ENCODE results near the gene RBM20.

Gene RBM20

DNA sequence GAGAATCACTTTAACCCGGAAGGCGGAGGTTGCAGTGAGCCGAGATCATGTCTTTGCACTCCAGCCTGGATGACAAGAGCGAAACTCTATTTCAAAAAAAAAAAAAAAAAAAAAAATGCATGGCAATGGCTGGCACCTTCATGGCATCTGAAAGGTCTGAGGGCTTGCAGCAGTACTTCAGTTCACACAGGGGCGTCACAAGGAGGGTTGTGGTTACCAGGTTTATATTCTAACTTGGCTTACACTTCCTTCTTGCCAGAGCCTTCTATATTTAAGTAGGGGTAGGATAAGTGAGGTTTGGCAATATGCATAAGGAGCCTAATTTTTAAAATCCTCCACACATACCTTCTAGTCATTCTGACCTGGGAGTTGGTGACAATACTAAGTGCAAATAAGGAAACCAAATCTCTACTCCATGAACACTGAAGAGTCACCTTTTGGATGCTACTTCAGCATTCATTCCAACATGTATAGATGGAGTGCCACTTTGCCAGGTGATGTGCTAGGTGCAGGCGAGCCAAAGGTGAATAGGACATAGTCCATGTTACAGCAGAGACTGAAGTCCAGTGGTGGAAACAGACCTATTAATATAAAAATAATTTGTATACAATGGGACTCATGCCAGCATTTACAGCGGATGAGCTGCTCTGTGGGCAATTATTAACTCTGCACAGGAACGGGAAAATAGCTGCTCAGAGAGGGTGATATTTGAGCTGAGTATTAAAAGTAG, 169.8 kb downstream of the RBM20 start:
- DNase-seq (ENCODE audit: low read depth): no peak

DNA sequence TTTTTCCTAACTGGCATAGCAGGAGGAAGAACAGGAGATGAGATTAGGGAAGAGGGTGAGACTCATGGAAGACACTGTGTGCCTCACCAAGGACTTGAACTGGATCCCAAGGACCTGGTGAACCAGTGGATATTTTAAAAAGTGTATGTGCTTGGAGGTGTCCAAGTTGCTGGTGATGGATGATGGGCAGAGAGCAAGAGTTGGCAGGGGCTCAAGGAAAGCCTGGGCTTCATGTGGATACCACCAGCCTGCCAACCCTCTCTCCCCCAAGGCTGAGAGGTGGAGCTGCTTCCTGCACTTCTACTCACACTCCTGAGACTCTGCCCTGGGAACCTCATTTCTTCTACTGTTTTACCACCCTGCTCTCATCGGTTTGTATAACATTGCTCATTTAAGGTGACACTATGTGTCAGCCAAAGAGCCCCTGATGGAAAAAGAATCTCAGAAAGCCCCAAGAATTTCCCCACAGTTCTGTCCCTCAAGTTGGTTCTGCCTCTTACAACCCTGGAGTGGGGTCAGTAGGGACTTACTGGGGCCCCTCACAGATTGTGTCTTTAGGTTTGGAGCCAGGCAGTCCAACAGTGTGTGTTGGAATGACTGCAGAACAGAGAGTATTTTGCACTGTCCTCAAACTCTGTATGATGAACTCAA, 171.3 kb downstream of the RBM20 start:
- no peak for DNase-seq (ENCODE audit: low read depth)

DNA sequence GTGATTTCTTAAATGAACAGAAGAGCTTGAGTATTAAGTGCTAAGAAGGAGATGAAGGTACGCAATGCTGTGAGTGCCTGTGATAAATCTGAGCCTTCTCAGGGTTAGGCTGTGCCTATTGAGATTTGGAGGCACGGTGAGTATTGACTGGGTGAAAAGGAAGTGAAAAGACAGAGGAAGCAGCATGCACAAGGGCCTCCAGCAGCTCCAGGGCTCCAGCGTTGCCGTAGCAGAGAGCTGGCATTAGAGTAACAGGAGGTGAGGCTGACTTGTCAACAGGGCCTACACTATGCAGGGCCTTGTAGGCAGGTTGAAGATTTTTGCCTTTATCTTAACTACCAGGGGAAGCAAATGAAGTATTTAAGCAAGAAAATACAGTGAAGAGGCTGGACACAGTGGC, 173.5 kb downstream of the RBM20 start:
- DNase-seq (ENCODE audit: low read depth): no peak

DNA sequence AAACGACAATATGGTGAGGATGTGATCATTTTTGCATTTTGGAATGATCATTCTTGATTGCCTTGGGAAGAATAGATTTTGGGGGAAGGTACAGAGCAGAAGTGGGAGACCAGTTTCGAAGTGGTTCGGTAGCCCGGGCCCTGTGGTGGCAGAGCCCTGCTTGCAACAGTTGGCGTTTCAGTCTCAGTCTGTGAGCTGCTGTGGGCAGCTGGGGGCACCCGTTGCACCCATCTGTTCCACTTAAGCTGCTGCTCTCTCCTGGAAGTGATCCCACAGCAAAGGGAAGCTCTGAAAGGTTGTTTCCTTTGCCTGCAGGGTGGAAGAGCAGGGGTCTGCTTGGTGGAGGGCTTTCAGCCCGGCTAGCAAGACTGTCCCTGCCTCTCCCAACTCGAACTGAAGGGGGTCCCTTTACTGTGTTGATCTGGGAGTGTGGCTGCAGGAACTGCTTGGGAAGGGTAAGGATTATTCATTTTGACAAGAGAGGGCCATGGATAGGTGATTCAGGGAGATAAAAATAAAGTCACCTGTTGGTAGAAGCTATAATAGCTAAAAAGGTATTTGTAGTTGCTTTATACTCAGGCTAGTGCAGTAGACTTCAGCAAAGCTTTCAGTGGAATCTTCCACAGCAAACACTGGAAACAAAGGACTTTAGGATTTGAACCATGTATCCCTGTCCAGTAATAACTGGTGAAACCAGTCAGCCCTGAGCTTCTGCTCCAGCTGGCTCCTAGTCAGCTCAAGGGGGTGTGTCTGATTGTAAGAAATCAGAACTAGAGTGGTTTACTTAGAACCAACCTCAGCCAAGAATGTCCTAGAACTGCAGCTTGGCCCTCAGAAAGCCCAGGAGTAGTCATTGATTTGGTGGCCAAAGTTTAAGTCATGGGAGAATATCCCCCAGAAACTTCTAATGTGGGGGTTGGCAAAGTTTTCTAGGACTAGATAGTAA, 174.4 kb downstream of the RBM20 start:
- no peak for DNase-seq (ENCODE audit: low read depth)

DNA sequence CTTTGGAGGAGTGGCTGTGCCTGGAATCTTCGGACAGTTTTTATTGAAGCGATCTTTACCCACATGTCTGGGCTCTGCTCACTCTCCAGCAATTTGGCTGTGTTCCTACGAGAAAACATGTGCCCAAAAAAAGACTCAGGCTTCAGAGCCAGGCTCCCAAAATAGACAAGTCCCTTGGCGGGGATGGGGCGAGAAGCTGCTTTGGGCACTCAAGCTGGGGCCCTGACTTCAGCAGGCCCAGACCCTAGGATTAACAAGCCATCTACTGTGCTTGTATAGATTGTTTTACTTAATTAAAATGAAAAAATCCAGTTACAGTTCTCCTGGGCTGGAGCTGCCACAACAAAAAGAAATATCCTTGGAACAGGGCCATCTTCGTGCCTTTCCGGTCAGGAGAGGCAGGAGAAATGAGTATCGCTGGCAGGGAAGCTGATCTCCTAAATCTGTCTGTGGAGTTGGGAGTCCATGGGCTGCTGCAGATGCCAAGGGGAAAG, 176.2 kb downstream of the RBM20 start:
- no peak for DNase-seq (ENCODE audit: low read depth)

DNA sequence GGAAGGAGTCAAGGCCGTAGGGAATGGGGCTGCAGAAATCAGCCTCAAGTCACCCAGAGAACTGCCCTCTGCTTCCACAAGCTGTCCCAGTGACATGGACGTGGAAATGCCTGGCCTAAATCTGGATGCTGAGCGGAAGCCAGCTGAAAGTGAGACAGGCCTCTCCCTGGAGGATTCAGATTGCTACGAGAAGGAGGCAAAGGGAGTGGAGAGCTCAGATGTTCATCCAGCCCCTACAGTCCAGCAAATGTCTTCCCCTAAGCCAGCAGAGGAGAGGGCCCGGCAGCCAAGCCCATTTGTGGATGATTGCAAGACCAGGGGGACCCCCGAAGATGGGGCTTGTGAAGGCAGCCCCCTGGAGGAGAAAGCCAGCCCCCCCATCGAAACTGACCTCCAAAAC, 177.4 kb downstream of the RBM20 start:
- no peak for DNase-seq (ENCODE audit: low read depth)

DNA sequence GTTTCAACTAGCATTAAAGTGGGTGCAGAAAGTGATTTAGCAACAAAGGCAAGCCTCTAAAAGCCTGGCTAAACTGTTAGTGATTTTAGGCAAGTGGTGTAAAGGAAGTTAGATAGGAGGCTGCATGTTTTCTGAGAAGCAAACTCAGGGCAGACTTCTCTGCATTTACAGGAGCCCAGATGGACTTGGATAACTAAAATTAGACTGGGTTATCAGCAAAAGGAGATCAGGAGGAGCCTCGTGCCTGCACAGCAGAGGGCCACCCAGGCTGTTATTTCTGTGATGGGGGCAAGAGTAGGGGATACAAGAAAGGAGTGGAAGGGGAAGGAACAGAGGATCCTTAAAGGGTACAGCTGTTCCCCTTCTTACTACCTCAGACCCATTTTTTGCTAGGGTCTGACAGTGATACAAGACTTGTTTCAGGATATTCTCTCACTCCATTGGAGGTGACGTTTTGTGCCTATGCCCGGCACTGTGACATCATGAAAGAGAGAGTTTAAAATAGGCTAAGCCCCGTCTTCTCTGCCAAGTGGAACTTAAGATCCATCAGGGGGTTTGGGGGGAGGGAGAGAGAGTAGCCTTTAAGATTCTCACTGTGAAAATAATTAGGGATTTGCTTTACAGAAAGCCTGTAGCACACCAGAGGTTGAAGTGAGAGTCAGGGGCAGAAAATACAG, 178.0 kb downstream of the RBM20 start:
- DNase-seq (ENCODE audit: low read depth): no peak

DNA sequence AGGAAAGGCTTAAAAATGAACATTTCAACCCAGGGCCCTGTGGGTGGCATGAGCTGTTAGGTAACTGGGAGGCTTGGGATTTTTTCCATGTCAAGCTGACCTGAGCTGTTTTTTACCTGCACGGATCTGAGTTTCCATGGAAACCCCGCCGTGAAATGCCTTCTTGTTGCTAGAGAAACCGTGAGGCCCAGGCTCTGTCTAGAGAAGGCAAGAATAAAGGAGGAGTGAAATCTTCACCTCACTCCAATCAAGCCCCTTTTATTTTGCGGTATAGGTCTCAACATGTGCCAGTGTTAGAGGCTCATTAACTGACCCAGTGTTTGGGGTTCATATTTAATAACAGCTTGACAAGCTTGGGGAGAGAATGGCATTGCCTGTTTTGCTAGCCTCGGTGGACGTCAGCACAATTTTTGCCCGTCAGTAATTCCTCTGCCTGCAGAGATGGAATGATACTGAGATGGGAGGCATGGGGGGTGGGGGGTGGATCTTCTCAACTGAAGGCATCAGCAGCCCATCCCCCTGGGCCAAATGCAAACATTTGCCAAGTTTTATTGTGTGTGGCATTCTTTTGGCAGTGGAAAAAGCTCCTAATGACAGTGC, 178.7 kb downstream of the RBM20 start:
- DNase-seq (ENCODE audit: low read depth): no peak

DNA sequence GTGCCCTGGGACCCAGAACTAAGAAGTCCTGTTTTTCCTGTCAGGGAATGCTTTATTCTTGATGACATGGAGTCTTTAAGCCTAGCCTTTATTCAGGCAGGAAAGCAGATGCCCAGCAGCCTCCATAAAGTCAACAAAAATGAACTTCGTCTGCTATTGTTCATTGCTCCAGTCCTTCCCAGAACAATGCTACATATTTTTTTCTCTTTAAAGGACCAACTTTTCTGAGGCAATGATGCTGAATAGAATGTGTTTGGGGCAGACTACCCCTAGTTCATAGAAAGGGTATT, 180.0 kb downstream of the RBM20 start:
- DNase-seq (ENCODE audit: low read depth): no peak

DNA sequence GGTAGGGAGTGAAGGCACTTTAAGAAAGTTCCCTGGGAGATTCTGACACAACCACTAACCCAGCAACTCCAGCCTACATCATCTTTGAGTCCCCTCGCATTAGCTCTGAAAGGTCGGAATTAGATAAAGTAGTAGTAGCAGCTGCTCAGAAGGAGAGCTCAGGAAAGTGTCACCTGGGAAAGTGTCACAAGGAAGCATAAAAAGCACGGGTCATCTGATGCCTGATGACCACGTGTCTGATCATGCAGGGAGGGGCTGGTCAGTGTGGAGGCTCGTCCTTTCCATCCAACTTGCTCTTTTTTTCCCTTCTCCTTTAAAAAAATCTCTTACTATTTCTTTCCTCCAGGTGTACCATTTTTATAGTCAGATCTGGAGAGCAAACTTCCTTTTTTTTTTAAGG, 180.5 kb downstream of the RBM20 start:
- DNase-seq (ENCODE audit: low read depth): no peak

DNA sequence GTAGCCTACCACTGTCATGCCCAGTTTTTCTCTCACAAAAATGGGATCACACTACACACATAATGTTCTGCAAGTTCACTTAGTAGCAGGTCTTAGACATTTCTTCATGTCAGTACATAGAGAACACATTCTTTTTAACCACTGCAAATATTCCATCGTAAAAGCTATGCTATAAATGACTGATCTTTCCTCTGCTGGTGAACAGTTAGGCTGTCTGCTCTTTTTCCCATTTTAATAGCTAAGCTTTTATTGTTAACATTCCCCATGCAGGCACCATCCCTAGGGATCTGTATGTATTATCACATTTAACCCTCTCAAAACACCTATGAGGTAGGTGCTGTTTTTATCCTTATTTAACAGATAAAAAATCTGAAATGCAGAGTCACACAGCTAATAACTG, 181.4 kb downstream of the RBM20 start:
- no peak for DNase-seq (ENCODE audit: low read depth)

DNA sequence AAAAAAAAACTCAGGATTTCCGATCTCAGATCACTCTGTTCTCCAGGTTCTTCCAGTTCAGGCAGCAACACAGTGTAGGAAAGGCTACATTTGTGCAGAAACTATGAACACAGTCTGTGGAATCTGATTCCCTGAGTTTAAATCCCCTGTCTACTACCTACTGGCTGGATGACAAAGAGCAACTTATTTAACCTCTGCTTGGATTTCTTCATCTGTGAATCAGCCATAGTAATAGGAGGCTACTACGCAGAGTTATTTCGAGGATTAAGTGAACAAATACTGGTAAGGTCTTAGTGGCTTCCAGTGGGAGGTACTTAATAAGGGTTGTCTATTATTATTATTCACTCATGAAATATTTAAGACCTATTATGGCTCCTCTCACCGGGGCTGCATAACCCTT, 183.3 kb downstream of the RBM20 start:
- no peak for DNase-seq (ENCODE audit: low read depth)

DNA sequence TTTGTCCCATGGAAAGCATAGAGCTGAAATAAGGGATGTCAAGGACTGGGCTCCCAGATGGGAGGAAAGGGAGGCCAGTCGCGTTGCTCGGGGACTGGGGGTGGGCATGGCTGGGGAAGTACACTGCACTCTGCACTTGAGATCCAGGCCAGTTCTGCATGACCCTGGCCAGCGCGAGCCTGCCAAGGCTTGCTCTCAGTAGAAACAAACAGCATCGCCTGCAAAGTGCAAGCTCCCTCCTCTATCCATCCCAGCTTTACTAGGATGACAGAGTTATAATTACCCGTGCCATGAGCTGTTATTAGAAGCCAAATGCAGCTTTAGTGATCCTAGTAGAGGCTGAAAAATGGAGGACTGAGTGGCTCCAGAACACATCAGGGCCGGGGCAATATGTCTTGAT, 183.7 kb downstream of the RBM20 start:
- no peak for DNase-seq (ENCODE audit: low read depth)

DNA sequence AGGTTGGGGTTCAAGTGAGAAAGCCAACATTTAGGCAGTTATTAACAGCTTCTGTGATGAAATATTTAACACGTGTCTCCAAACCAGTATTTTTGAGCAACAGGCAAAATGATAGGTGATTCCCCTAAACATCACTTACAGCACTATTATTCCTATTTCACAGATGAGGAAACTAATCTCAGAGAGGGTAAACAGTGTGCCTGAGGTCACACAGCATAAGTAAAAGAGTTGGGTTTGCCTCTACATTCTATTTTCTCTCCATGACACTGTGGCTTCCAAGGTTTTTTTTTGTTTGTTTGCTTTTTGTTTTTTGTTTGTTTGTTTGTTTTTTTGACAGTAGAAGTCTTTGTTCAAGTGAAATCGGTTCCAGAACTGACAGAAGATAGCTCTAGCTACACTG, 184.4 kb downstream of the RBM20 start:
- DNase-seq (ENCODE audit: low read depth): no peak

DNA sequence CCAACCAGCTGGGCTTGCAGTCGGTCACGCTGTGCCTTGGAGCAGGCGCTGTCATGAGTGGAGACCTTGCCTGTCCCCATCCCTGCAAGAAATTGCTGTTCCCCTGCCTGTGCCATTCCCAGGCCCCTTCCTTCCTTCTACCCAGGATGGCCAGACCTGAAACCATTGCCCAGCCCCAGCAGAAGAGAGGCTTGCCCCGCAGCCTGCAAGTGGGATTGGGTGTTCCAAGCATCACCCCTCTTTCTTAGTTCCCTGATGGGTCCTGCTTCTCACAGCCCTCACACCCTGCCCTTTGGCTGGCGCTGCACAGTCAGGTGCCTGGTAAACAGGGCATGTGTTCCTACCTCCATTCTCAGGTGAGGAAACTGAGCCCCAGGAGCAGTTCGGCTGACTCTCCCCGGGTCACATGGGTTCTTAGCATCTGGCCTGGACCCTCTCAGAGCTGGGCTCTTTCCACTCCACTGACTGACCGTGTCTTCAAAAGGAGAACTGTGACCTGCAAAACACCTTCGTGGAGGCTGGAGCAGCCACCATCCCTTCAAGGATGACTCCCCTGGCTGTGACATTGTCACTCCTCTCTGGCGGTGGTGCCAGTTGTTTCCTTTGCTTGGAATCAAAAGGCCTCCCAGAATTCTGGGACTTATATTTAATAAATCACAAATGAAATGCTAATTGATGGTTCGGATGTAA, 185.7 kb downstream of the RBM20 start:
- DNase-seq (ENCODE audit: low read depth): no peak

DNA sequence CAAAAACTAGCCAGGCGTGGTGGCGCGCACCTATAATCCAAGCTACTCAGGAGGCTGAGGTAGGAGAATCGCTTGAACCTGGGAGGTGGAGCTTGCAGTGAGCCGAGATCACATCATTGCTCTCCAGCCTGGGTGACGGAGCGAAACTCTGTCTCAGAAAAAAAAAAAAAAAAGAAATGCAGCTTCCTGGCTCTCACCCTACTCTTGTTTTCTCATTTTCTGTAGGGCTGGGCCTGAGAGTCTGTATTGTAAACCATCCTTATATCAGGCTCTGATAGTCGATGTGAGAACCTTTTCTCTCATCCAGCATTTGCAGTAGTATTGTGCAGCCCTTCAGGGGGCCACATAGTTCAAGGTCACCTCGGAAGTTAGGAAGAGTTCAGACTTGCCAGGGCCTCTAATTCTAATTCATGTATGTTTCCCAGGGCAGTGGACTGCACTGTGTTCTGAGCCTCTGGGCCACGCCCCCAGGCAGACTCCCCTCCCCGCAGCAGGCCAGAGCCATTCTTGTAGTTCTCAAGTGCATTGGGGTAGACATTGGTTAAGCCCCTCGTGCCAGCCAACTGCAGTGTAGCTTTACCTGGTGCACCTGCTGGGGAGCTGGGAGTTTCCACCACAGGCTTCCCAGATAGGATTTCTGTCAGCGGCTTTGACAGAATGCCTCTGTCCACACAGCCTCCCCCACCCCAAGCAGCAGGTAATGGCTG, 189.3 kb downstream of the RBM20 start:
- DNase-seq (ENCODE audit: low read depth): no peak

DNA sequence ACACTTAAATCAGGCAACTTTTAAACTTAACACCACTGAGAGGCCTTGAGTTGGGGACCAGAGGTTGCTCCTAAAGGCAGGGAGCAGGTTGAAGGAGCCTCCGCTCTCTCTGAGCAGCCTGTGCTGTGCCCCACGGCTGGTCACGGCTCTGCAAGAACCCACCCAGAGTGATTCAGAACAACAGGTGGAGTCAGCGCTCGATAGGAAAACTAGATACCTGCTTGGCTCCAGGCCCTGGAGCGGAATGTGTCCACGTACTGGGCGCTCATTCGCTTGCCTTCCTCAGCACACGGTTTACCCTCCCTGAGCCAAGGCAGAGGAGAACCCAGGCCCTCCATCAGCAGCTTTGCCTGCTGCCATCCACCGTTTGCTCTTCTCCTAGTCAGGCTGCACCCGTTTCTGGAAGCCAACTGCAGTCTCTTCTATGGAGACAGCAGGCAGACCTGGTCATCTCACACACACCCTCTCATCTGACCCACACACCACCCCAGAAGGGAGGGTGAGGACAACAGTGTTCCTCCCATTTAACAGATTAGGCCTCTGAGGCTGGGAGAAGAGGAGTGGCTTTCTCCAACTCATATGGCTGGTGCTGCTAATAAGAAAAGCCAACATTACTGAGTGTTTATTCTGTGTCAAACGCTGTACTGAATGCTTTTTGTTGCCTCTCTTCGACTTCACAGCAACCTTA, 189.9 kb downstream of the RBM20 start:
- no peak for DNase-seq (ENCODE audit: low read depth)

DNA sequence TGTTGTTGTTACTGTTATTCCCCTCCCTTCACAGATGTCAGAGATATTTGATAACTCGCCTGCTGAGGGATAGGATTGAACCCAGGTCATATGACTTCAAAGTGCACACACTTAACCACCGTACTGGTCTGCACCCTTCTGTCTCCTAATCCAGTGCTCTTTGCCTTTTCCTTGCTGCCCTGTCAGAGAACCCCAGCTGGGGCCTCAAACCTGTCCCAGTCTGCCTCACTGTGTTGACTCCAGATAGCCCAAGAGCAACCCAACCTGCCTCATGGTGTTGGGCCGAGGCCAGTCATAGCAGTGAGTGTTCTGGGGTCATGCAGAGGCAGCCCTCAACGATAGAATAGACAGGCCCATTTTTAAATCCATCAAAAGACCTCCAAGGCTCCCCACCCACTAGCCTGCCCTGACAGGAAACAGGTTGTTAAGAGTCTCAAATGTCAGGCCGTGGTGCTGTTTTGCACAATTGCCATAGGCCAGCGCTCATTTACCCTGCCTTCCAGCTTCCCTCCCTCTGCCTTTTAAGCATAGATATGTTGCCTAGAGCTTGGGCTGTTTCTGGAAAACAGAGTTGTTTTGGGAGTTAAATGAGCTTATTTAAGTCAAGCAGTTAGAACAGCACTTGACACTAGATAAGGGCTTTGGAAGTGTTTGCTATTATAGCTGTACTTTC, 190.6 kb downstream of the RBM20 start:
- no peak for DNase-seq (ENCODE audit: low read depth)

DNA sequence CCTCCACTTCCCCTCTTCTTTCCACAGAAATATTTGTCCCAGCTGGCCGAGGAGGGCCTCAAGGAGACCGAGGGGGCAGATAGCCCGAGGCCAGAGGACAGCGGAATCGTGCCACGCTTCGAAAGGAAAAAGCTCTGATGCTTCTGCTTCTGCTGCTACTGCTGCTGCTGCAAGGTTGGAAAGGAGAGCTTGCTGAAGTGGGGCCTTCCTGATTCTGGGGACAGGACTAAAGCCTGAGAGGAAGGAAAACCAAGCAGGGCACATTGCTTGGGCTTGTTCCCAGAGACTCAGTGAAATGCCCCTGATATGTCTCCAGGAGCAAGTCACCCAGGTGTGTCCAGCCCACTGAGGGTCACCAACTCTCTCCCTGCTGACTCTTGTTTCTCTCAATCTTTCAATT, 191.7 kb downstream of the RBM20 start:
- DNase-seq (ENCODE audit: low read depth): no peak

DNA sequence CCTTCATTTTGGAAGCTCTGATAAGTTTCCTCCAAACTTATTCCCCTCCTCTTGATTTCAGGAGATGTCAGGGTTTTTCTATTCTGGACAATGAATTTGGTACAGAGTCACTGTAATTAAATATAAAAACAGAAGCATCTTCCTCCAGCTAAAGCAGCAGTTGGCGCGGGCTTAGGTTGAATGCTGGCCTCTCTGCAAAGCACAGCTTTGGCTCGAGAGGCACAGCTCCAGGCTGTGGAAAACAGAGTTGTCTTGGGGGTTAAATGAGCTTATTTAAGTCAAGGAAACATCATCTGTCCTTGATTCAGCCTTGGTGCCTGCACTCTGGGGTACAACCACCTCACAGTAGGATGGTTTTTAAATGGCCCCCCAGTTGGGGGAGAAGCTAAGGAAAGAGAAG, 192.6 kb downstream of the RBM20 start:
- DNase-seq (ENCODE audit: low read depth): no peak
